Cardiac muscle cell (in vitro differentiated cells and primary cell): ENCODE results near the gene AJAP1. TPM values are rescaled to one million over a fixed set of nuclear protein-coding genes. Genes with fewer than 3 reads are reported as not detected.

Source experiments
- DNase-seq, 2 donors: peaks; one replicate each; pipeline versions ENCODE4 v3.0.0 to v3.0.0-alpha.2; 2010 to 2017; ENCODE audit warnings: low read depth in 1 of 2, low spot score in 1 of 2
- H3K27ac ChIP-seq: fragments of 200-600 bp; sonication (generic); 2 replicates; pipeline ENCODE4 v1.5.1; 2016
- H3K27me3 ChIP-seq: fragments of 200-600 bp; sonication (generic); 2 replicates; pipeline ENCODE4 v1.6.0; 2016; ENCODE audit warnings: control low read depth
- H3K36me3 ChIP-seq: fragments of 200-600 bp; sonication (generic); 2 replicates; pipeline ENCODE4 v1.5.1; 2016; ENCODE audit warnings: control low read depth
- H3K4me1 ChIP-seq: fragments of 200-600 bp; sonication (generic); 2 replicates; pipeline ENCODE4 v1.8.1; 2017; ENCODE audit warnings: low read depth, mild to moderate bottlenecking, mixed run types
- H3K4me3 ChIP-seq: fragments of 200-600 bp; sonication (generic); 2 replicates; pipeline ENCODE4 v1.5.1; 2016; ENCODE audit warnings: mild to moderate bottlenecking
- H3K9me3 ChIP-seq: fragments of 200-600 bp; sonication (generic); 2 replicates; pipeline ENCODE4 v1.5.1; 2017; ENCODE audit warnings: low read depth, mild to moderate bottlenecking, control low read depth
- polyA plus RNA-seq: library from polyadenylated mRNA; unstranded; fragments of >200 nt; fragmentation: Nextera tagmentation; extraction: Ambion mirVana; gene quantifications from 2 replicates; pipeline ENCODE4 v1.2.1, GENCODE V29; 2016
- total RNA-seq: library from RNA; depleted of rRNA; stranded (reverse); fragments of >200 nt; gene quantifications from 2 replicates; pipeline ENCODE4 v1.2.3, GENCODE V29; 2016
- TF ChIP-seq, protein P1 (sequence below): IDR thresholded peaks from 2 replicates; pipeline ENCODE4 v1.5.1; 2012; ENCODE audit warnings: low read depth, mild to moderate bottlenecking, low read length

The AJAP1 gene
- total and polyA plus RNA-seq, 2 experiments from 2014 or later: not detected

DNA sequence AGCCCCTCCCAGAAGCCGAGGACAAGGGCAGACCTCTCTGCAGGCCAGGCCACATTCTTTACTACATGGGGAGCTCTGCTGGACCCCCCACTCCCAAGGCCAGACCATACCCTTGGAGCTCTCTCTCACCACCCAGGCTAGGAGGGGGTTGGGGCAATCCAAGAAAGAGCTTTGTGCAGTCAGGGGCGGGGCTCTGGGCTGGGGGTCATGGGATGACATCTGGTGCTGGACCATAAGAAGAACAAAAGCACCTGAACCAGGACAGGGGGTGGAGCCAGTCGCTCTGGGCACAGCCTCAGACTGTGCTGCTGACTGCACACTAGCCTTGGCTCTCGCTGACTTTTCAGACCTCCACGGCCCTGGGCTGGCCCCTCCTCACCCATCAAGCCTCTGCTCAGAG, 23.1 kb upstream of the AJAP1 start:
- H3K27me3 ChIP-seq: no peaks in the 10 kb centered on the region
- H3K9me3 ChIP-seq: no peaks in the 10 kb centered on the region
- no peak overlapping the region for H3K4me3 ChIP-seq
- H3K36me3 ChIP-seq: no peaks in the 10 kb centered on the region
- TF ChIP-seq, protein P1, sequence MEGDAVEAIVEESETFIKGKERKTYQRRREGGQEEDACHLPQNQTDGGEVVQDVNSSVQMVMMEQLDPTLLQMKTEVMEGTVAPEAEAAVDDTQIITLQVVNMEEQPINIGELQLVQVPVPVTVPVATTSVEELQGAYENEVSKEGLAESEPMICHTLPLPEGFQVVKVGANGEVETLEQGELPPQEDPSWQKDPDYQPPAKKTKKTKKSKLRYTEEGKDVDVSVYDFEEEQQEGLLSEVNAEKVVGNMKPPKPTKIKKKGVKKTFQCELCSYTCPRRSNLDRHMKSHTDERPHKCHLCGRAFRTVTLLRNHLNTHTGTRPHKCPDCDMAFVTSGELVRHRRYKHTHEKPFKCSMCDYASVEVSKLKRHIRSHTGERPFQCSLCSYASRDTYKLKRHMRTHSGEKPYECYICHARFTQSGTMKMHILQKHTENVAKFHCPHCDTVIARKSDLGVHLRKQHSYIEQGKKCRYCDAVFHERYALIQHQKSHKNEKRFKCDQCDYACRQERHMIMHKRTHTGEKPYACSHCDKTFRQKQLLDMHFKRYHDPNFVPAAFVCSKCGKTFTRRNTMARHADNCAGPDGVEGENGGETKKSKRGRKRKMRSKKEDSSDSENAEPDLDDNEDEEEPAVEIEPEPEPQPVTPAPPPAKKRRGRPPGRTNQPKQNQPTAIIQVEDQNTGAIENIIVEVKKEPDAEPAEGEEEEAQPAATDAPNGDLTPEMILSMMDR: no peak
- H3K4me1 ChIP-seq: no peaks in the 10 kb centered on the region
- H3K27ac ChIP-seq: no peak overlapping the region
- no peak for DNase-seq

DNA sequence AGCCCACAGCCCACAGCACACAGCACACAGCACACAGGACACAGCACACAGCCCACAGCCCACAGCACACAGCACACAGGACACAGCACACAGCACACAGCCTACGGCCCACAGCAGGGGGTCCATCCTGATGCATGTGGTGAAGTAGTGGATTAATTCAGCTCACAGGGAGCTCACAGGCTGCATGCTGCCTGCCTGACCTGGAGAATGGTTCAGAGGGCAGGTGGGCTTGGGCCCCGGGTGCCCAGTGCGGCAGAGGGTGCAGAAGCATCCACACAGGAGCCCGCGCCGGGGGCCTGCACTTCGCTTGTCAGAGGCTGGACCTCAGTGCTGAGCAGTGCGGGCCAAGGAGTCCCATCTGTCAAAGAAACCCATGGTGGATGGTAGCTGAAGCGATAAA, 21.1 kb upstream of the AJAP1 start:
- TF ChIP-seq, protein P1: no peak
- Histone ChIP-seq H3K4me1 (no peaks in the 10 kb centered on the region), H3K36me3 (no peaks in the 10 kb centered on the region), H3K27ac (no peak overlapping the region), H3K27me3 (no peaks in the 10 kb centered on the region), H3K9me3 (no peaks in the 10 kb centered on the region), H3K4me3 (no peak overlapping the region)
- DNase-seq: no peak

DNA sequence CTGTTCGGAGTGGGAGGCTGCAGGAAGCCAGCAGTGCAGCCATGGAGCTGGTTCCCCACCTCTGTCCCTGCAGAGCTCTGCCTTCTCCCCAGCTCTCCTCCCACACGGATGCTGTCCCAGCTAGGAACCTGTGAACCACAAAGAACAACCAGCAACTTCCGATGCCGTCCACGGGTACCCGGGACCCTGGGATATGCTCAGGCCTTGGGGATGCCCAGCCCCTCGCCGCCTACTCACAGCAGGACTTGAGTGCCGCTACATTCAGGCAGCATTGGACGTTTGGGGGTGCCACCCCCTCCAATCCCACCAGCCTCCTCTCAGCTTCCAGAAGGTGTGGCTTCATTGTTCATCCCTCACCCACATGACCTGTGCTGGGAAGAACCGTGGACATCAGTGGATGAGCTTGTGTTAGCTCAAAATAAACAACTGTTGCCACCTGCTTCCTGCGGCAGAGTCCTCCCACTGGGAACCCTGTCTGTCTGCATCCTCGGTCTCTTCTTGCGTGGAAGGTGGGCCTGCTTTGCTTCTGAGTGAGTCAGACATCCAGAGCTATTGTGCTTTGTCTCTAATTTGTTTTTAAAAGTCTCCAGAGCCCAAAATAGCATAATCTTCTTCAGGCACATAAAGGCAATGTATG, 20.1 kb upstream of the AJAP1 start:
- Histone ChIP-seq H3K36me3 (no peaks in the 10 kb centered on the region), H3K4me1 (no peaks in the 10 kb centered on the region), H3K27me3 (no peaks in the 10 kb centered on the region), H3K27ac (no peak overlapping the region), H3K4me3 (no peak overlapping the region), H3K9me3 (no peaks in the 10 kb centered on the region)
- DNase-seq: no peak
- TF ChIP-seq, protein P1: no peak

DNA sequence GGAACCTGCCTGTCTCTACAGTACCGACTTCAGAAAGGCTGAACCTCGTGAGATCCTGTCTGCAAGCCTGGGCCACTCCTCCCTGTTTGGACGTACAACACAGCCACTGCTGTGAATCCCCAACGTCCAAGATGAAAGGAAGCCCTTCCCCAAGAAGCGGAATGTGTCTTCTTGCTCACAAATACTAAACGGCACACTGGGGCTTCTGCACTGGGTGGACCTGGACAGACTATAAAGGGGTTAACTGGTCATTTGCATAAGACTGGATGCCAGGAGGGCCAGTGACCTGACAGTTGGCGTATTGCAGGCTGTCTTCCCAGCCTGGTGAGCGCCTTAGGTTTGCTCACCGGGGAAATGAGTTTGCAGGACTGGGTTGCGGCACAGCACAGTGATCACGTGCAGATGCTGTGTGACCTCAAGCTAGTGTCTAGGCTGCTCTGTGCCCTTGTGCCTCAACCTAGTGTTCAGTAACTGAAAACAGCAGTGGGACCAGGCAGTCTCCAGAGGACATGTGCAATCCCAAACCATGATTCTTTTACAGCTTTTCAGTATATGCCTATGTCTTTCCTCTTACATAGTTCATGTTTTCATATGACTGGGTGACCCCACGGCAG, 19.5 kb upstream of the AJAP1 start:
- Histone ChIP-seq H3K27me3 (no peaks in the 10 kb centered on the region), H3K36me3 (no peaks in the 10 kb centered on the region), H3K27ac (no peak overlapping the region), H3K4me1 (no peaks in the 10 kb centered on the region), H3K9me3 (no peaks in the 10 kb centered on the region), H3K4me3 (no peak overlapping the region)
- TF ChIP-seq, protein P1: no peak
- no peak for DNase-seq

DNA sequence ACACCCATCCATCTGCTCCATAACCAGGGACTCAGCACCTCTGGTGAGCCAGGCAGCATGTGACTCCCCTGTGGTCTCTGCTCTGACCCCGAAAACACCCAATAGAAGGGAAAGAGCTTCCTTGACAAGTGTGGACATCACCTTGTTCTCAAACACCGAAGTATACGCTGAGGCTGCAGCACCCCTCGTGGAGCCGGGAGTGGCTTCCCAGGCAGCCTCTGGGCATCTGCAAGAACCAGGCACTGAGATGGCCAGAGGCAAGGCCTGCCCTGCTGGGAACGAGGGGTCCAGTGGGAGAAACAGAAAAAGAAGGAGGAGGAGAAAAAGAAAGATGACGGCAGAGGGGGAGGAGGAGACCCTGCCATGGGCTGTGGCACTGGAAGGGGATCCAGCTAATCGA, 18.2 kb upstream of the AJAP1 start:
- no peak overlapping the region for H3K27ac ChIP-seq
- TF ChIP-seq, protein P1: no peak
- H3K27me3 ChIP-seq: no peaks in the 10 kb centered on the region
- H3K4me3 ChIP-seq: no peak overlapping the region
- no peaks in the 10 kb centered on the region for H3K36me3 ChIP-seq
- no peak for DNase-seq
- no peaks in the 10 kb centered on the region for H3K9me3 ChIP-seq
- no peaks in the 10 kb centered on the region for H3K4me1 ChIP-seq
